ENCODE data around the gene CPSF4L.
"Not testable (repeated sequence)": the region's sequence is repeated elsewhere in the genome, so short reads cannot be mapped to it uniquely, and the experiment has no call there.

Gene CPSF4L

GRCh38 chr17:73261617-73261951 is at the start of gene CPSF4L:
Gene CPSF4L (minus strand): TSS chr17:73261880. CDS start chr17:73261818, 62 bp downstream.
- DNase-seq: no peak

GRCh38 chr17:73311428-73311780 is 49.7 kb upstream of the CPSF4L start:
- DNase-seq: no peak

GRCh38 chr17:73309727-73310596 is 48.3 kb upstream of the CPSF4L start:
- no peak for DNase-seq

GRCh38 chr17:73308959-73309358 is 47.3 kb upstream of the CPSF4L start:
- not testable (repeated sequence) for DNase-seq

- no peak for DNase-seq
Measured at GRCh38 chr17:73308017-73308823, 46.5 kb upstream of the CPSF4L start.

GRCh38 chr17:73307130-73307529 is 45.5 kb upstream of the CPSF4L start:
- no peak for DNase-seq

GRCh38 chr17:73305845-73306836 is 44.5 kb upstream of the CPSF4L start:
- DNase-seq: no peak

- no peak for DNase-seq
Measured at GRCh38 chr17:73304971-73305812, 43.5 kb upstream of the CPSF4L start.

- no peak for DNase-seq
Measured at GRCh38 chr17:73304438-73304837, 42.8 kb upstream of the CPSF4L start.

GRCh38 chr17:73302189-73302588 is 40.5 kb upstream of the CPSF4L start:
- DNase-seq: no peak

GRCh38 chr17:73301369-73301768 is 39.7 kb upstream of the CPSF4L start:
- no peak for DNase-seq

GRCh38 chr17:73300392-73300791 is 38.7 kb upstream of the CPSF4L start:
- no peak for DNase-seq

GRCh38 chr17:73297934-73298861 is 36.5 kb upstream of the CPSF4L start:
- DNase-seq: no peak

GRCh38 chr17:73293480-73293911 is 31.8 kb upstream of the CPSF4L start:
- no peak for DNase-seq

- DNase-seq: no peak
Measured at GRCh38 chr17:73293031-73293430, 31.4 kb upstream of the CPSF4L start.

GRCh38 chr17:73292031-73292531 is 30.4 kb upstream of the CPSF4L start:
- DNase-seq: no peak

GRCh38 chr17:73291260-73291801 is 29.7 kb upstream of the CPSF4L start:
- peak; percentile 18 for DNase-seq

- no peak for DNase-seq
Measured at GRCh38 chr17:73290399-73291259, 28.9 kb upstream of the CPSF4L start.

Data from CD4-positive, alpha-beta T cell treated with Interleukin-17A for 1 hour (primary cell).